WI38 (cell line): ENCODE data around the gene QRSL1.

Experiments
- H3K4me3 ChIP-seq: 2 replicates; pipeline ENCODE4 v1.5.1; 2011; ENCODE audit warnings: low read depth, mild to moderate bottlenecking, control low read depth, low read length
- CTCF ChIP-seq: IDR thresholded peaks from 2 replicates; pipeline ENCODE4 v1.5.1; 2012; ENCODE audit warnings: low read depth, mild to moderate bottlenecking, control low read depth, low read length

QRSL1 gene

DNA sequence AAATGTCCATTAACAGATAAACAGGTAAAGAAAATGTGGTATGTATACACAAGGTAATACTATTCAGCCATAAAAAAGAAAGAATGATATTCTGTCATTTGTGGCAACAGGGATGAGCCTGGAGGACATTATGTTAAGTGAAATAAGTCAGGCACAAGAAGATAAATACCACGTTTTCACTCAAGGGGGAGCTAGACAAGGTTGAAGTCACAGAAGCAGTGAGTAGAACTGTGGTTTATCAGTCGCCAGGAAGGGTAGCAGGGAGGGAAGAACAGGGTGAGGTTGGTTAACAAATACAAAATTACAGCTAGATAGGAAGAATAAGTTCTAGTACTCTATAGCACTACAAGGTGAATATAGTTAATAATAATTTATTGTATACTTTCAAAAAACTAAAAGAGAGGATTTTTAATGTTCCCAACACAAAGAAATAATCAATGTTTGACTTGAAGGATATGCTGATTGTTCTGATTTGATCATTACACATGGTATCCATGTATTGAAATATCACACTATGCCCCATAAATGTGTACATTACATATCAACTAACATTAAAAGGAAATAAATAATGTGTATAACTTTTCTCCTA lies 21.2 kb upstream of the QRSL1 start:
- no peak overlapping the region for H3K4me3 ChIP-seq
- TF ChIP-seq CTCF = peak; percentile 60

- H3K4me3 ChIP-seq = no peak overlapping the region
- TF ChIP-seq CTCF = no peak
Measured at GRCh38 chr6:106609699-106610098, 19.7 kb upstream of the QRSL1 start.

- TF ChIP-seq CTCF = no peak
- no peak overlapping the region for H3K4me3 ChIP-seq
Measured at GRCh38 chr6:106611030-106611429, 18.3 kb upstream of the QRSL1 start.

- H3K4me3 ChIP-seq = no peak overlapping the region
Measured at GRCh38 chr6:106612671-106613416, 16.5 kb upstream of the QRSL1 start.

GRCh38 chr6:106613590-106613989 lies 15.8 kb upstream of the QRSL1 start:
- H3K4me3 ChIP-seq = no peak overlapping the region
- no peak for TF ChIP-seq CTCF

More at GRCh38 chr6:106612671-106613416, 16.5 kb upstream of the QRSL1 start:
- TF ChIP-seq CTCF = no peak

GRCh38 chr6:106614166-106614565 lies 15.2 kb upstream of the QRSL1 start:
- H3K4me3 ChIP-seq = no peak overlapping the region
- no peak for TF ChIP-seq CTCF

DNA sequence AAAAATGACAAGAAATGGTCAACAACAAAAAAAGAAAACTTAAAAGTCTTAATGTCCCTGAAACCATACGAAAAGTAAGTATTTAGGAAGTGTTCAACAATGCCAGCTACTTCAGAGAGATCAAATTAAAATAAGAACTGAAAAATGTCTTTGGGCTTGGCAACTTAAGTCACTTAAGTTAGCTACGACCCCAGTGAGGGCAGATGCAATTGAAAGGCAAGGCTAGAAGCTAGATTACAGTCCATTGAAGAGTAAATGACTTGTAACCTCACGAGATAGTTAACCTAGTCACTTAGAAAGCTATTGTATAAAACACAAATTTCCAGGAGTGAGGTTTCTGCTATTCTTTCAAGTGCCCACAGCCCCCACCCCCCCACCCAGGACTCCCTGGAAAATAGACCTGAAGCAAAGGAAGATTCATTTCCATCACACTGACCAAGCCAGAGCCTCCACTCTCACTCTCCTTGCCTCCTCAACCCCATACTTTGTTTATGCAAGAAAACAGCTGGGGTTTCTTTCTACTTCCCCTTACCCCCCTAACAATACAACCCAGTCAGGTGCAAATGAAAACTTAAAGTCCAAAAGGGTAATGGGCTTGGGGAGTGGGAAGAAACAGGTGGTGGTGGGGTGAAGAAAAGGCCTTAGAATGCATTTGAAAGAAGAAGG lies 14.7 kb upstream of the QRSL1 start:
- no peak overlapping the region for H3K4me3 ChIP-seq
- no peak for TF ChIP-seq CTCF
